Activated T-helper 17 cell treated with anti-CD3 and anti-CD28 coated beads, Interleukin-2, amount 50 U/mL, for 72 hours (primary cell): Measurements from ENCODE around the gene MTO1. TPM values are rescaled to one million over a fixed set of nuclear protein-coding genes. Genes with fewer than 3 reads are reported as not detected.
A peak's percentile ranks its signal among the peaks of the same experiment; 100 is the strongest.
"Not testable (repeated sequence)": the region's sequence is repeated elsewhere in the genome, so short reads cannot be mapped to it uniquely, and the experiment has no call there.

Experiments used
- ATAC-seq: fragments of 150-1000 bp; cut with Tn5 transposase; replicated peaks from 2 replicates; pipeline ENCODE4 v1.10.0; 2021; ENCODE audit warnings: mild to moderate bottlenecking, moderate library complexity
- H3K27ac Mint-ChIP-seq: one replicate; pipeline ENCODE4 v1.8.0; 2022; ENCODE audit warnings: mixed read lengths
- H3K27me3 Mint-ChIP-seq: one replicate; pipeline ENCODE4 v1.8.0; 2022; ENCODE audit warnings: mixed read lengths
- H3K36me3 Mint-ChIP-seq: one replicate; pipeline ENCODE4 v1.8.0; 2022; ENCODE audit warnings: low read depth, mild to moderate bottlenecking, mixed read lengths
- H3K4me1 Mint-ChIP-seq: one replicate; pipeline ENCODE4 v1.8.0; 2022; ENCODE audit warnings: mixed read lengths
- H3K4me3 Mint-ChIP-seq: one replicate; pipeline ENCODE4 v1.8.0; 2022; ENCODE audit warnings: mild to moderate bottlenecking, mixed read lengths
- H3K9me3 Mint-ChIP-seq: one replicate; pipeline ENCODE4 v1.8.0; 2022; ENCODE audit warnings: mixed read lengths
- total RNA-seq, 2 donors: library from RNA; stranded (reverse); gene quantifications; one replicate each; pipeline ENCODE4 v1.2.3, GENCODE V29; 2022

Gene MTO1
- total RNA-seq, 2 donors from 2014 or later, result 46.8 to 57.7 TPM

- H3K27me3 Mint-ChIP-seq, result no peaks in the 10 kb centered on the region
- no peak overlapping the region for H3K4me3 Mint-ChIP-seq
- ATAC-seq, result peak; percentile 59
- no peak overlapping the region for H3K27ac Mint-ChIP-seq
- peaks cover 5% of the 10 kb centered on the region for H3K4me1 Mint-ChIP-seq
- no peaks in the 10 kb centered on the region for H3K9me3 Mint-ChIP-seq
- peaks cover 98% of the 10 kb centered on the region for H3K36me3 Mint-ChIP-seq
These were observed 15.2 kb downstream of the MTO1 start for GRCh38 chr6:73476723-73477122.

- Mint-ChIP-seq H3K4me1 (no peaks in the 10 kb centered on the region), H3K9me3 (no peaks in the 10 kb centered on the region), H3K27ac (no peak overlapping the region), H3K27me3 (no peaks in the 10 kb centered on the region), H3K36me3 (peaks cover 98% of the 10 kb centered on the region), H3K4me3 (no peak overlapping the region)
- ATAC-seq, result no peak
These were observed 15.9 kb downstream of the MTO1 start for GRCh38 chr6:73477407-73477806.

- H3K27ac Mint-ChIP-seq, result no peak overlapping the region
- no peaks in the 10 kb centered on the region for H3K9me3 Mint-ChIP-seq
- ATAC-seq, result no peak
- no peaks in the 10 kb centered on the region for H3K4me1 Mint-ChIP-seq
- H3K4me3 Mint-ChIP-seq, result no peak overlapping the region
- peaks cover 95% of the 10 kb centered on the region for H3K36me3 Mint-ChIP-seq
- H3K27me3 Mint-ChIP-seq, result no peaks in the 10 kb centered on the region
These were observed 20.4 kb downstream of the MTO1 start for GRCh38 chr6:73481969-73482368.

- Mint-ChIP-seq H3K9me3 (no peaks in the 10 kb centered on the region), H3K4me3 (no peak overlapping the region), H3K36me3 (peaks cover 97% of the 10 kb centered on the region), H3K27ac (peak overlapping the region; percentile 36), H3K27me3 (no peaks in the 10 kb centered on the region), H3K4me1 (no peaks in the 10 kb centered on the region)
- no peak for ATAC-seq
These were observed 22.9 kb downstream of the MTO1 start for GRCh38 chr6:73484438-73484837.

- no peak overlapping the region for H3K27ac Mint-ChIP-seq
- H3K4me1 Mint-ChIP-seq, result no peaks in the 10 kb centered on the region
- peaks cover 97% of the 10 kb centered on the region for H3K36me3 Mint-ChIP-seq
- H3K9me3 Mint-ChIP-seq, result no peaks in the 10 kb centered on the region
- no peak for ATAC-seq
- no peaks in the 10 kb centered on the region for H3K27me3 Mint-ChIP-seq
- no peak overlapping the region for H3K4me3 Mint-ChIP-seq
These were observed 25.9 kb downstream of the MTO1 start for GRCh38 chr6:73487473-73487872.

- Mint-ChIP-seq H3K36me3 (peaks cover 98% of the 10 kb centered on the region), H3K27me3 (no peaks in the 10 kb centered on the region), H3K4me1 (no peaks in the 10 kb centered on the region), H3K4me3 (no peak overlapping the region), H3K9me3 (no peaks in the 10 kb centered on the region), H3K27ac (no peak overlapping the region)
- ATAC-seq, result no peak
These were observed 29.8 kb downstream of the MTO1 start for GRCh38 chr6:73491377-73491776.

GRCh38 chr6:73497915-73498314 lies 36.4 kb downstream of the MTO1 start:
- H3K4me1 Mint-ChIP-seq, result no peaks in the 10 kb centered on the region
- no peak overlapping the region for H3K27ac Mint-ChIP-seq
- no peak for ATAC-seq
- H3K27me3 Mint-ChIP-seq, result no peaks in the 10 kb centered on the region
- no peak overlapping the region for H3K4me3 Mint-ChIP-seq
- H3K9me3 Mint-ChIP-seq, result no peaks in the 10 kb centered on the region
- peaks cover 97% of the 10 kb centered on the region for H3K36me3 Mint-ChIP-seq

- Mint-ChIP-seq H3K4me3 (no peak overlapping the region), H3K27ac (peak overlapping the region; percentile 51), H3K36me3 (peaks cover 62% of the 10 kb centered on the region), H3K9me3 (no peaks in the 10 kb centered on the region), H3K4me1 (no peaks in the 10 kb centered on the region), H3K27me3 (no peaks in the 10 kb centered on the region)
- ATAC-seq, result no peak
These were observed 41.7 kb downstream of the MTO1 start for GRCh38 chr6:73503027-73503772.

DNA sequence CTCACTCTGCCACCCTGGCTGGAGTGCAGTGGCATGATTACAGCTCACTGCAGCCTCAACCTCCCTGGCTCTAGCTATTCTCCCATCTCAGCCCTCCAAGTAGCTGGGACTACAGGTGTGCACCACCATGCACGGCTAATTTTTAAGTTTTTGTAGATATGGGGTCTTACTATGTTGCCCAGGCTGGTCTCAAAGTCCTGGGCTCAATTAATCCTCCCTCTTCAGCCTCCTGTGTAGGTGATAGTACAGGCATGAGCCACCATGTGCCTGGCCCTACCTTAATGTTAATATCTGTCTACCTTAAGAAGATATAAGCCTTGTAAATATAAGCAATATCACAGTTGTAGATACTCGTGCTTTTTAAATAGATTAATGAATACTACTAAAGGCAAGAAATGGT lies 42.6 kb downstream of the MTO1 start:
- no peaks in the 10 kb centered on the region for H3K9me3 Mint-ChIP-seq
- H3K4me1 Mint-ChIP-seq, result no peaks in the 10 kb centered on the region
- H3K4me3 Mint-ChIP-seq, result no peak overlapping the region
- H3K27ac Mint-ChIP-seq, result no peak overlapping the region
- no peaks in the 10 kb centered on the region for H3K27me3 Mint-ChIP-seq
- ATAC-seq, result no peak
- H3K36me3 Mint-ChIP-seq, result peaks cover 53% of the 10 kb centered on the region

DNA sequence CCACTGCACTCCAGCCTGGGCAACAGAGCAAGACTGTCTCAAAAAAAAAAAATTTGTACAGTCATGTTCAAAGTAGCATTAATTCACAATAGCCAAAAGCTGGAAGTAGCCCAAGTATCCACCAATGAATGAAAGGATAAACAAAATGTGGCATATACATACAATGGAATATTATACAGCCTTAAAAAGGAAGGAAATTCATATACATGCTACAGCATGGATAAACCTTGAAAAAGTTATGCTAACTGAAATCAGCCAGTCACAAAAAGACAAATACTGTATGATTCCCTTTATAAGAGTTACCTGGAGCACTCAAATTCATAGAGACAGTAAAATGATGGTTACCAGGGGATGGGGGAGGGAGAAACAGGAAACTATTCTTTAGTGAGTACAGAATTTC lies 43.6 kb downstream of the MTO1 start:
- Mint-ChIP-seq H3K4me3 (no peak overlapping the region), H3K9me3 (no peaks in the 10 kb centered on the region), H3K27me3 (no peaks in the 10 kb centered on the region), H3K36me3 (peaks cover 44% of the 10 kb centered on the region), H3K27ac (no peak overlapping the region), H3K4me1 (no peaks in the 10 kb centered on the region)
- no peak for ATAC-seq

GRCh38 chr6:73505705-73506104 lies 44.2 kb downstream of the MTO1 start:
- not testable (repeated sequence) for H3K27me3 Mint-ChIP-seq, ATAC-seq, H3K9me3 Mint-ChIP-seq, H3K27ac Mint-ChIP-seq, H3K4me3 Mint-ChIP-seq, H3K4me1 Mint-ChIP-seq
- peaks cover 39% of the 10 kb centered on the region for H3K36me3 Mint-ChIP-seq

DNA sequence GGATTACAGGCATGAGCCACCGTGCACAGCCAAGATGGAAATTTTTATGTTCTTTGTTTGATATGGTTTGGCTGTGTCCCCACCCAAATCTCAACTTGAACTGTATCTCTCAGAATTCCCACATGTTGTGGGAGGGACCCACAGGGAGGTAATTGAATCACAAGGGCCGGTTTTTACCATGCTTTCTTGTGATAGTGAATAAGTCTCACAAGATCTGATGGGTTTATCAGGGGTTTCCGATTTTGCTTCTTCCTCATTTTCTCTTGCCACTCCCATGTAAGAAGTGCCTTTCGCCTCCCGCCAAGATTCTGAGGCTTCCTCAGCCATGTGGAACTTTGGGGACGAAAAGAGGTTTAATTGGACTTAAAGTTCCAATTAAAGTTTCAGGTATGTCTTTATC lies 44.7 kb downstream of the MTO1 start:
- H3K36me3 Mint-ChIP-seq, result peaks cover 33% of the 10 kb centered on the region
- H3K4me3 Mint-ChIP-seq, result no peak overlapping the region
- no peaks in the 10 kb centered on the region for H3K27me3 Mint-ChIP-seq
- no peaks in the 10 kb centered on the region for H3K4me1 Mint-ChIP-seq
- ATAC-seq, result no peak
- H3K27ac Mint-ChIP-seq, result no peak overlapping the region
- H3K9me3 Mint-ChIP-seq, result no peaks in the 10 kb centered on the region

- Mint-ChIP-seq H3K4me3 (no peak overlapping the region), H3K4me1 (no peaks in the 10 kb centered on the region), H3K36me3 (peaks cover 8% of the 10 kb centered on the region), H3K27me3 (no peaks in the 10 kb centered on the region), H3K9me3 (no peaks in the 10 kb centered on the region), H3K27ac (no peak overlapping the region)
- no peak for ATAC-seq
These were observed 47.2 kb downstream of the MTO1 start for GRCh38 chr6:73508776-73509175.

DNA sequence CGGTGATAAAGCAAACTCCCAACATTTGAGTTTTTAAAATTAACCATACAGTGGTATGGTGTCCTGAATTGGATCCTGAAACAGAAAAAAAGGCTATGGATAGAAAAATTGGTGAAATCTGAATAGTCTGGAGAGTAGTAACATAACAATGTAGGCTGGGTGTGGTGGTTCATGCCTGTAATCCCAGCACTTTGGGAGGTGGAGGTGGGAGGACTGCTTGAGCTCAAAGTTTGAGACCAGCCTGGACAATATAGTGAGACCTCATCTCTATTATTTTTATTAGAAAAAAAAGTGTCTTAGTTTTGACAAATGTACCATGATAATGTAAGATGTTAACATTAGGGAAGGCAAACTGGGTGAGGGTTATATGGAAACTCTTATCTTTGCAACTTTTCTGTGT lies 48.3 kb downstream of the MTO1 start:
- peaks cover 6% of the 10 kb centered on the region for H3K36me3 Mint-ChIP-seq
- peaks cover 2% of the 10 kb centered on the region for H3K4me1 Mint-ChIP-seq
- H3K27ac Mint-ChIP-seq, result no peak overlapping the region
- H3K4me3 Mint-ChIP-seq, result no peak overlapping the region
- H3K9me3 Mint-ChIP-seq, result no peaks in the 10 kb centered on the region
- ATAC-seq, result no peak
- no peaks in the 10 kb centered on the region for H3K27me3 Mint-ChIP-seq

DNA sequence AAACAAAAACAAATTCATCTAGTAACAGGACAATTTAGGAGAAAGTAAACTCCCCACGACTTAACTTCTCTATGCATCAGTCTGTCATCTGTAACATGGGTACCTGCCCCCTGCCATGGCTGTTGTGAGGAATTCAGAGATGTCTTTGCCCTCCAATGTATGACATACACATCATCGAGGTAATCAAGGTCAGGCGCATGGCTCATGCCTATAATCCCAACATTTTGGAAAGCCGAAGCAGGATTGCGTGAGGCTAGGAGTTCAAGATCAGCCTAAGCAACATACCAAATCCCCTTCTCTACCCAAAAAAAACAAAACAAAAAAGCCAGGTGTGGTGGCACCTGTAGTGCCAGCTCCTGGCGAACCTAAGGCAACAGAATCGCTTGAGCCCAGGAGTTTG lies 50.3 kb downstream of the MTO1 start:
- no peak for ATAC-seq
- Mint-ChIP-seq H3K4me1 (peaks cover 15% of the 10 kb centered on the region), H3K36me3 (peaks cover 26% of the 10 kb centered on the region), H3K9me3 (no peaks in the 10 kb centered on the region), H3K27ac (no peak overlapping the region), H3K27me3 (no peaks in the 10 kb centered on the region), H3K4me3 (no peak overlapping the region)

DNA sequence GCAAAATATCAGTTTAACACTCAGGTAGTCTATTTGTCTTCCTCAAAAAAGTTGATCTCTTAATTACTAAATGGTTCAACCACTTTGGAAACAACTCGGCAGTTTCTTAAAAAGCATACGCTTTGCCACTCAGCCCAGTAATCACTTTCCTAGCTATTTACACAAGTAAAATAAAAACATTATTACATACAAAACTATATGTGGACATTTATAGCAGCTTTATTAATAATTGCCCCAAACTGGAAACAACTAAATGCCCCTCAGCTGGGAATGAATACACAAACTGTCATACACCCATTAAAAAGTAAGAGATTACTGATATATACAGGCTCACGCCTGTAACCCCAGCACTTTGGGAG lies 51.9 kb downstream of the MTO1 start:
- H3K9me3 Mint-ChIP-seq, result no peaks in the 10 kb centered on the region
- peaks cover 19% of the 10 kb centered on the region for H3K4me1 Mint-ChIP-seq
- ATAC-seq, result no peak
- H3K27me3 Mint-ChIP-seq, result no peaks in the 10 kb centered on the region
- peaks cover 42% of the 10 kb centered on the region for H3K36me3 Mint-ChIP-seq
- H3K27ac Mint-ChIP-seq, result no peak overlapping the region
- H3K4me3 Mint-ChIP-seq, result no peak overlapping the region
